ENCODE data around the gene TAF8.

Gene TAF8

GRCh38 chr6:42010185-42010891 lies 40.0 kb upstream of the TAF8 start:
- H3K4me3 ChIP-seq (ENCODE audit: low read depth, low read length, poor library complexity, severe bottlenecking): no peak overlapping the region
- no peaks in the 10 kb centered on the region for H3K9me2 ChIP-seq (ENCODE audit: low read depth, low read length)
- TF ChIP-seq CTCF (IDR thresholded peaks at IDR 0.05; ENCODE audit: low read length) (no peak), EZH2 (IDR thresholded peaks at IDR 0.05; ENCODE audit: borderline replicate concordance, low read length) (no peak)
- peak overlapping the region; percentile 3; the same call in 1 of the 2 replicates for H3K4me2 ChIP-seq (ENCODE audit: low read length)
- no peaks in the 10 kb centered on the region for H3K36me3 ChIP-seq (ENCODE audit: insufficient read depth, low read length)
- no peaks in the 10 kb centered on the region for H3K9me3 ChIP-seq (ENCODE audit: low read length)
- peaks cover 28% of the 10 kb centered on the region for H3K4me1 ChIP-seq (ENCODE audit: insufficient read depth, low read length, severe bottlenecking)
- H3F3A ChIP-seq (ENCODE audit: insufficient read depth, low read length): no peaks in the 10 kb centered on the region
- H3K9ac ChIP-seq (ENCODE audit: low read length): peak overlapping the region; percentile 10; the same call in 1 of the 2 replicates
- H3K79me2 ChIP-seq (ENCODE audit: insufficient read depth, low read length): no peaks in the 10 kb centered on the region
- no peaks in the 10 kb centered on the region for H4K20me1 ChIP-seq (ENCODE audit: insufficient read depth, low read length)
- peak overlapping the region; percentile 28 for H3K27ac ChIP-seq (ENCODE audit: low read depth, low read length, poor library complexity, severe bottlenecking)
- no peaks in the 10 kb centered on the region for H3K27me3 ChIP-seq (ENCODE audit: insufficient read depth, low read length)
- H2AFZ ChIP-seq (ENCODE audit: low read length): no peak overlapping the region

- no peak overlapping the region for H3K27ac ChIP-seq (ENCODE audit: low read depth, low read length, poor library complexity, severe bottlenecking)
Observed at GRCh38 chr6:42010909-42011308, 39.4 kb upstream of the TAF8 start.

GRCh38 chr6:42012501-42013133 lies 37.7 kb upstream of the TAF8 start:
- no peaks in the 10 kb centered on the region for H3K27me3 ChIP-seq (ENCODE audit: insufficient read depth, low read length)
- peaks cover 21% of the 10 kb centered on the region for H3K4me1 ChIP-seq (ENCODE audit: insufficient read depth, low read length, severe bottlenecking)
- H3K27ac ChIP-seq (ENCODE audit: low read depth, low read length, poor library complexity, severe bottlenecking): no peak overlapping the region
- H3K9me2 ChIP-seq (ENCODE audit: low read depth, low read length): no peaks in the 10 kb centered on the region
- no peaks in the 10 kb centered on the region for H3F3A ChIP-seq (ENCODE audit: insufficient read depth, low read length)
- no peaks in the 10 kb centered on the region for H3K79me2 ChIP-seq (ENCODE audit: insufficient read depth, low read length)
- TF ChIP-seq CTCF (IDR thresholded peaks at IDR 0.05; ENCODE audit: low read length) (no peak), EZH2 (IDR thresholded peaks at IDR 0.05; ENCODE audit: borderline replicate concordance, low read length) (no peak)
- no peak overlapping the region for H2AFZ ChIP-seq (ENCODE audit: low read length)
- H3K36me3 ChIP-seq (ENCODE audit: insufficient read depth, low read length): no peaks in the 10 kb centered on the region
- H4K20me1 ChIP-seq (ENCODE audit: insufficient read depth, low read length): no peaks in the 10 kb centered on the region
- no peak overlapping the region for H3K4me3 ChIP-seq (ENCODE audit: low read depth, low read length, poor library complexity, severe bottlenecking)
- H3K9ac ChIP-seq (ENCODE audit: low read length): no peak overlapping the region
- no peak overlapping the region for H3K4me2 ChIP-seq (ENCODE audit: low read length)
- H3K9me3 ChIP-seq (ENCODE audit: low read length): no peaks in the 10 kb centered on the region

More at GRCh38 chr6:42010909-42011308, 39.4 kb upstream of the TAF8 start:
- Histone ChIP-seq H3K9ac (ENCODE audit: low read length) (peak overlapping the region; percentile 10; the same call in 1 of the 2 replicates), H2AFZ (ENCODE audit: low read length) (no peak overlapping the region), H3K4me1 (ENCODE audit: insufficient read depth, low read length, severe bottlenecking) (peaks cover 28% of the 10 kb centered on the region), H3K4me3 (ENCODE audit: low read depth, low read length, poor library complexity, severe bottlenecking) (no peak overlapping the region), H4K20me1 (ENCODE audit: insufficient read depth, low read length) (no peaks in the 10 kb centered on the region), H3K9me3 (ENCODE audit: low read length) (no peaks in the 10 kb centered on the region), H3F3A (ENCODE audit: insufficient read depth, low read length) (no peaks in the 10 kb centered on the region), H3K9me2 (ENCODE audit: low read depth, low read length) (no peaks in the 10 kb centered on the region), H3K27me3 (ENCODE audit: insufficient read depth, low read length) (no peaks in the 10 kb centered on the region), H3K36me3 (ENCODE audit: insufficient read depth, low read length) (no peaks in the 10 kb centered on the region), H3K4me2 (ENCODE audit: low read length) (0 out of 2 replicates have a peak overlapping the region, but pooled peaks have one; percentile 3), H3K79me2 (ENCODE audit: insufficient read depth, low read length) (no peaks in the 10 kb centered on the region)
- TF ChIP-seq CTCF (IDR thresholded peaks at IDR 0.05; ENCODE audit: low read length) (no peak), EZH2 (IDR thresholded peaks at IDR 0.05; ENCODE audit: borderline replicate concordance, low read length) (no peak)

All from OCI-LY1 (cell line).